WTC11 (cell line): ENCODE data around the gene SHC3. TPM values are rescaled to one million over a fixed set of nuclear protein-coding genes. Genes with fewer than 3 reads are reported as not detected.

Experiments used
- ATAC-seq: fragments of 200-7000 bp; cut with Tn5 transposase; 2 replicates; pipeline ENCODE4 v1.10.0; 2021; ENCODE audit warnings: mild to moderate bottlenecking, moderate library complexity
- CTCF ChIA-PET: fragments of 300-600 bp; sonication (Branson Sonifier 250); formaldehyde crosslinking; loops from one replicate; lab custom pipeline; 2021; ENCODE audit warnings: antibody characterized with exemption; lab: Charles Lee
- POLR2A ChIA-PET: fragments of 350-600 bp; sonication (Branson Sonifier 250); formaldehyde crosslinking; loops from one replicate; lab custom pipeline; 2021; ENCODE audit warnings: antibody characterized with exemption; lab: Charles Lee
- DNase-seq: peaks from one replicate; pipeline ENCODE4 v3.0.0; 2021; ENCODE audit warnings: low spot score
- H3K27ac Mint-ChIP-seq: 2 replicates; pipeline ENCODE4 v1.8.0; 2021; ENCODE audit warnings: mixed read lengths
- H3K27me3 Mint-ChIP-seq: 2 replicates; pipeline ENCODE4 v1.8.0; 2021; ENCODE audit warnings: low read depth, mild to moderate bottlenecking, moderate library complexity, mixed read lengths
- H3K36me3 Mint-ChIP-seq: 2 replicates; pipeline ENCODE4 v1.8.0; 2021; ENCODE audit warnings: mixed read lengths
- H3K4me1 Mint-ChIP-seq: 2 replicates; pipeline ENCODE4 v1.8.0; 2022; ENCODE audit warnings: mixed read lengths
- H3K4me3 Mint-ChIP-seq: 2 replicates; pipeline ENCODE4 v1.8.0; 2021; ENCODE audit warnings: mild to moderate bottlenecking, moderate library complexity, mixed read lengths
- H3K9me3 Mint-ChIP-seq: 2 replicates; pipeline ENCODE4 v1.8.0; 2021; ENCODE audit warnings: mixed read lengths
- CBFB ChIP-seq: sonication (generic); formaldehyde crosslinking; IDR thresholded peaks from 2 replicates; pipeline ENCODE4 v1.8.1; 2022; ENCODE audit warnings: mild to moderate bottlenecking, low read depth, missing genetic modification reagents
- E2F4 ChIP-seq: sonication (generic); formaldehyde crosslinking; IDR thresholded peaks from 2 replicates; pipeline ENCODE4 v1.8.1; 2022; ENCODE audit warnings: low read depth, mild to moderate bottlenecking, moderate library complexity, missing genetic modification reagents, borderline replicate concordance
- E2F5 ChIP-seq: sonication (generic); formaldehyde crosslinking; IDR thresholded peaks from 2 replicates; pipeline ENCODE4 v1.8.1; 2022; ENCODE audit warnings: mild to moderate bottlenecking, moderate library complexity, missing genetic modification reagents
- ETV6 ChIP-seq: sonication (generic); formaldehyde crosslinking; IDR thresholded peaks from 2 replicates; pipeline ENCODE4 v1.8.1; 2022; ENCODE audit warnings: mild to moderate bottlenecking, missing genetic modification reagents
- FOXK1 ChIP-seq: sonication (generic); formaldehyde crosslinking; IDR thresholded peaks from 2 replicates; pipeline ENCODE4 v1.8.0; 2022; ENCODE audit warnings: mild to moderate bottlenecking, moderate library complexity, missing genetic modification reagents
- GRHL2 ChIP-seq: fragments of 250-450 bp; sonication (Bioruptor Pico); IDR thresholded peaks from 2 replicates; pipeline ENCODE4 v1.8.0; 2022; ENCODE audit warnings: mild to moderate bottlenecking, moderate library complexity; ENCODE audit not compliant: insufficient replicate concordance, severe bottlenecking
- GTF2I ChIP-seq: fragments of 250-450 bp; sonication (Bioruptor Pico); conservative IDR thresholded peaks from 2 replicates; pipeline ENCODE4 v1.4.0; 2021; ENCODE audit warnings: mild to moderate bottlenecking
- IRF1 ChIP-seq: sonication (generic); formaldehyde crosslinking; IDR thresholded peaks from 2 replicates; pipeline ENCODE4 v1.8.0; 2023; ENCODE audit warnings: missing genetic modification reagents
- JUN ChIP-seq: sonication (generic); formaldehyde crosslinking; IDR thresholded peaks from 2 replicates; pipeline ENCODE4 v1.8.0; 2023; ENCODE audit warnings: mild to moderate bottlenecking, missing genetic modification reagents
- NFE2L1 ChIP-seq: sonication (generic); formaldehyde crosslinking; IDR thresholded peaks from 2 replicates; pipeline ENCODE4 v1.8.1; 2023; ENCODE audit warnings: missing genetic modification reagents
- NR3C1 ChIP-seq: sonication (generic); formaldehyde crosslinking; conservative IDR thresholded peaks from 2 replicates; pipeline ENCODE4 v1.8.1; 2023; ENCODE audit warnings: low read depth, mild to moderate bottlenecking, missing genetic modification reagents
- TEAD4 ChIP-seq: sonication (generic); formaldehyde crosslinking; IDR thresholded peaks from 2 replicates; pipeline ENCODE4 v1.8.0; 2022; ENCODE audit warnings: mild to moderate bottlenecking, missing genetic modification reagents
- ZNF121 ChIP-seq: sonication (generic); formaldehyde crosslinking; IDR thresholded peaks from 2 replicates; pipeline ENCODE4 v1.8.0; 2023; ENCODE audit warnings: missing genetic modification reagents
- ZNF317 ChIP-seq: sonication (generic); formaldehyde crosslinking; IDR thresholded peaks from 2 replicates; pipeline ENCODE4 v1.8.1; 2023; ENCODE audit warnings: low read depth, mild to moderate bottlenecking, moderate library complexity, missing genetic modification reagents, borderline replicate concordance
- ZNF396 ChIP-seq: fragments of 250-450 bp; sonication (Bioruptor Pico); IDR thresholded peaks from 2 replicates; pipeline ENCODE4 v1.8.0; 2021; ENCODE audit warnings: mild to moderate bottlenecking, moderate library complexity, borderline replicate concordance
- ZSCAN18 ChIP-seq: fragments of 250-450 bp; sonication (Bioruptor Pico); IDR thresholded peaks from 2 replicates; pipeline ENCODE4 v2.1.2; 2022; ENCODE audit warnings: mild to moderate bottlenecking, moderate library complexity
- total RNA-seq: library from RNA; stranded (reverse); gene quantifications from 3 replicates; pipeline ENCODE4 v1.2.3, GENCODE V29; 2021
- TF ChIP-seq, protein P1 (sequence below): sonication (generic); formaldehyde crosslinking; IDR thresholded peaks from 2 replicates; pipeline ENCODE4 v1.8.1; 2023; ENCODE audit warnings: mild to moderate bottlenecking, moderate library complexity, missing genetic modification reagents
- TF ChIP-seq, protein P2 (sequence below): fragments of 250-450 bp; sonication (Bioruptor Pico); IDR thresholded peaks from 2 replicates; pipeline ENCODE4 v1.8.0; 2021; ENCODE audit warnings: mild to moderate bottlenecking
- TF ChIP-seq, protein P3 (sequence below): sonication (generic); formaldehyde crosslinking; IDR thresholded peaks from 2 replicates; pipeline ENCODE4 v1.8.0; 2023; ENCODE audit warnings: mild to moderate bottlenecking, missing genetic modification reagents

SHC3 gene
- total RNA-seq, 1 experiment from 2014 or later = 4.9 TPM

GRCh38 chr9:88994469-88995199 is 184.0 kb downstream of the SHC3 start:
- peaks cover 14% of the 10 kb centered on the region for H3K27me3 Mint-ChIP-seq
- ATAC-seq = no peak
- no peak overlapping the region for H3K27ac Mint-ChIP-seq
- TF ChIP-seq TEAD4 (CRISPR knock-in tag) (no peak), FOXK1 (CRISPR knock-in tag) (no peak), ZNF317 (CRISPR knock-in tag) (no peak), CBFB (CRISPR knock-in tag) (no peak), ETV6 (no peak), NR3C1 (CRISPR knock-in tag) (no peak), GRHL2 (CRISPR knock-in tag) (no peak), ZNF121 (no peak), E2F4 (CRISPR knock-in tag) (no peak), E2F5 (CRISPR knock-in tag) (no peak), ZNF396 (no peak), GTF2I (no peak), NFE2L1 (CRISPR knock-in tag) (no peak), IRF1 (no peak), JUN (CRISPR knock-in tag) (no peak), ZSCAN18 (CRISPR knock-in tag) (no peak)
- TF ChIP-seq, protein P1, sequence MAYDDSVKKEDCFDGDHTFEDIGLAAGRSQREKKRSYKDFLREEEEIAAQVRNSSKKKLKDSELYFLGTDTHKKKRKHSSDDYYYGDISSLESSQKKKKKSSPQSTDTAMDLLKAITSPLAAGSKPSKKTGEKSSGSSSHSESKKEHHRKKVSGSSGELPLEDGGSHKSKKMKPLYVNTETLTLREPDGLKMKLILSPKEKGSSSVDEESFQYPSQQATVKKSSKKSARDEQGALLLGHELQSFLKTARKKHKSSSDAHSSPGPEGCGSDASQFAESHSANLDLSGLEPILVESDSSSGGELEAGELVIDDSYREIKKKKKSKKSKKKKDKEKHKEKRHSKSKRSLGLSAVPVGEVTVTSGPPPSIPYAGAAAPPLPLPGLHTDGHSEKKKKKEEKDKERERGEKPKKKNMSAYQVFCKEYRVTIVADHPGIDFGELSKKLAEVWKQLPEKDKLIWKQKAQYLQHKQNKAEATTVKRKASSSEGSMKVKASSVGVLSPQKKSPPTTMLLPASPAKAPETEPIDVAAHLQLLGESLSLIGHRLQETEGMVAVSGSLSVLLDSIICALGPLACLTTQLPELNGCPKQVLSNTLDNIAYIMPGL (CRISPR knock-in tag) = no peak
- TF ChIP-seq, protein P2, sequence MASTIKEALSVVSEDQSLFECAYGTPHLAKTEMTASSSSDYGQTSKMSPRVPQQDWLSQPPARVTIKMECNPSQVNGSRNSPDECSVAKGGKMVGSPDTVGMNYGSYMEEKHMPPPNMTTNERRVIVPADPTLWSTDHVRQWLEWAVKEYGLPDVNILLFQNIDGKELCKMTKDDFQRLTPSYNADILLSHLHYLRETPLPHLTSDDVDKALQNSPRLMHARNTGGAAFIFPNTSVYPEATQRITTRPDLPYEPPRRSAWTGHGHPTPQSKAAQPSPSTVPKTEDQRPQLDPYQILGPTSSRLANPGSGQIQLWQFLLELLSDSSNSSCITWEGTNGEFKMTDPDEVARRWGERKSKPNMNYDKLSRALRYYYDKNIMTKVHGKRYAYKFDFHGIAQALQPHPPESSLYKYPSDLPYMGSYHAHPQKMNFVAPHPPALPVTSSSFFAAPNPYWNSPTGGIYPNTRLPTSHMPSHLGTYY = no peak
- TF ChIP-seq, protein P3, sequence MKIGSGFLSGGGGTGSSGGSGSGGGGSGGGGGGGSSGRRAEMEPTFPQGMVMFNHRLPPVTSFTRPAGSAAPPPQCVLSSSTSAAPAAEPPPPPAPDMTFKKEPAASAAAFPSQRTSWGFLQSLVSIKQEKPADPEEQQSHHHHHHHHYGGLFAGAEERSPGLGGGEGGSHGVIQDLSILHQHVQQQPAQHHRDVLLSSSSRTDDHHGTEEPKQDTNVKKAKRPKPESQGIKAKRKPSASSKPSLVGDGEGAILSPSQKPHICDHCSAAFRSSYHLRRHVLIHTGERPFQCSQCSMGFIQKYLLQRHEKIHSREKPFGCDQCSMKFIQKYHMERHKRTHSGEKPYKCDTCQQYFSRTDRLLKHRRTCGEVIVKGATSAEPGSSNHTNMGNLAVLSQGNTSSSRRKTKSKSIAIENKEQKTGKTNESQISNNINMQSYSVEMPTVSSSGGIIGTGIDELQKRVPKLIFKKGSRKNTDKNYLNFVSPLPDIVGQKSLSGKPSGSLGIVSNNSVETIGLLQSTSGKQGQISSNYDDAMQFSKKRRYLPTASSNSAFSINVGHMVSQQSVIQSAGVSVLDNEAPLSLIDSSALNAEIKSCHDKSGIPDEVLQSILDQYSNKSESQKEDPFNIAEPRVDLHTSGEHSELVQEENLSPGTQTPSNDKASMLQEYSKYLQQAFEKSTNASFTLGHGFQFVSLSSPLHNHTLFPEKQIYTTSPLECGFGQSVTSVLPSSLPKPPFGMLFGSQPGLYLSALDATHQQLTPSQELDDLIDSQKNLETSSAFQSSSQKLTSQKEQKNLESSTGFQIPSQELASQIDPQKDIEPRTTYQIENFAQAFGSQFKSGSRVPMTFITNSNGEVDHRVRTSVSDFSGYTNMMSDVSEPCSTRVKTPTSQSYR (CRISPR knock-in tag) = no peak
- no peak overlapping the region for H3K4me3 Mint-ChIP-seq
- peaks cover 20% of the 10 kb centered on the region for H3K4me1 Mint-ChIP-seq
- no peaks in the 10 kb centered on the region for H3K9me3 Mint-ChIP-seq
- no peaks in the 10 kb centered on the region for H3K36me3 Mint-ChIP-seq
- ChIA-PET POLR2A (no interaction called here), CTCF (no interaction called here)
- DNase-seq = no peak
